K562 (cell line): ENCODE data around the gene TMC1. TPM values are rescaled to one million over a fixed set of nuclear protein-coding genes. Genes with fewer than 3 reads are reported as not detected.
A peak's percentile ranks its signal among the peaks of the same experiment; 100 is the strongest.

Experiments
- ATF3 ChIP-seq, 2 experiments: fragments of 450-650 bp in 1 of 2; sonication (generic) in 1 of 2; formaldehyde crosslinking in 1 of 2; IDR thresholded peaks in 1 of 2; conservative IDR thresholded peaks in 1 of 2; 2 replicates each; pipeline versions ENCODE4 v1.6.1 to v1.8.1; 2016 to 2023; ENCODE audit warnings: mild to moderate bottlenecking in 2 of 2, moderate library complexity in 2 of 2, inconsistent platforms in 1 of 2, missing genetic modification reagents in 1 of 2
- ATF7 ChIP-seq: fragments of 450-650 bp; IDR thresholded peaks from 2 replicates; pipeline ENCODE4 v1.7.1; 2014; ENCODE audit warnings: mild to moderate bottlenecking, moderate library complexity
- BACH1 ChIP-seq: fragments of 200-800 bp; sonication (Bioruptor generic); IDR thresholded peaks from 2 replicates; pipeline ENCODE4 v1.6.1; 2016; ENCODE audit warnings: missing genetic modification characterization, missing compliant biosample characterization
- CREB1 ChIP-seq, 2 experiments: sonication (generic) in 1 of 2; formaldehyde crosslinking in 1 of 2; IDR thresholded peaks; 2 replicates each; pipeline versions ENCODE4 v1.6.1 to v1.8.0; 2012 to 2022; ENCODE audit warnings: inconsistent platforms in 1 of 2, mild to moderate bottlenecking in 1 of 2, missing genetic modification reagents in 1 of 2, moderate library complexity in 1 of 2
- DACH1 ChIP-seq: fragments of 450-650 bp; IDR thresholded peaks from 2 replicates; pipeline ENCODE4 v1.6.1; 2018; ENCODE audit not compliant: partially characterized antibody
- DMBX1 ChIP-seq: fragments of 250-450 bp; sonication (Bioruptor Pico); IDR thresholded peaks from 2 replicates; pipeline ENCODE4 v1.8.0; 2022; ENCODE audit warnings: inconsistent platforms, mild to moderate bottlenecking, moderate library complexity, borderline replicate concordance
- DPF2 ChIP-seq: fragments of 450-650 bp; IDR thresholded peaks from 2 replicates; pipeline ENCODE4 v1.6.1; 2016
- ELF1 ChIP-seq: fragments of 200-800 bp; sonication (Bioruptor generic); IDR thresholded peaks from 2 replicates; pipeline ENCODE4 v1.6.1; 2016; ENCODE audit warnings: missing genetic modification characterization, missing compliant biosample characterization
- EP300 ChIP-seq: IDR thresholded peaks from 2 replicates; pipeline ENCODE4 v1.6.1; 2012; ENCODE audit warnings: low read length, improper control_type of control experiment
- HDAC3 ChIP-seq: fragments of 450-650 bp; IDR thresholded peaks from 2 replicates; pipeline ENCODE4 v1.6.1; 2018; ENCODE audit warnings: borderline replicate concordance, mild to moderate bottlenecking, moderate library complexity; ENCODE audit not compliant: partially characterized antibody
- HEY1 ChIP-seq: fragments of 250-450 bp; sonication (Bioruptor Pico); IDR thresholded peaks from 2 replicates; pipeline ENCODE4 v1.5.0; 2020; ENCODE audit warnings: mild to moderate bottlenecking, moderate library complexity, borderline replicate concordance
- MYC ChIP-seq, 2 experiments: fragments of 250-450 bp in 1 of 2; sonication (Bioruptor Pico) in 1 of 2; IDR thresholded peaks; 2 replicates each; pipeline versions ENCODE4 v1.5.1 to v1.6.1; 2012 to 2021; ENCODE audit warnings: low read depth in 2 of 2, borderline replicate concordance in 1 of 2, improper control_type of control experiment in 1 of 2, low read length in 1 of 2, mild to moderate bottlenecking in 1 of 2, moderate library complexity in 1 of 2
- RAD51 ChIP-seq: fragments of 450-650 bp; IDR thresholded peaks from 2 replicates; pipeline ENCODE4 v1.7.1; 2016; ENCODE audit warnings: low read depth, mild to moderate bottlenecking, borderline replicate concordance
- SMARCA4 ChIP-seq: fragments of 450-650 bp; IDR thresholded peaks from 2 replicates; pipeline ENCODE4 v1.6.1; 2016
- ZFP36 ChIP-seq: fragments of 150-350 bp; IDR thresholded peaks from 2 replicates; pipeline ENCODE4 v1.6.1; 2018; ENCODE audit warnings: low read length, low read depth; ENCODE audit not compliant: partially characterized antibody
- polyA plus RNA-seq, 8 experiments: library from polyadenylated mRNA; depleted of rRNA in 4 of 8; stranded (reverse) in 5 of 8; unstranded in 3 of 8; fragments of >200 nt; fragmentation: Nextera tagmentation in 2 of 8; fragmentation: Illumina TruSeq in 1 of 8; extraction: Ambion mirVana in 2 of 8; extraction: Trizol in 1 of 8; gene quantifications; 2 replicates each; pipeline versions ENCODE4 v1.2.1 to v1.2.3, GENCODE V29; 2011 to 2014; ENCODE audit warnings: inconsistent platforms in 1 of 8, missing spikeins in 1 of 8
- total RNA-seq, 7 experiments: library from RNA; depleted of rRNA in 6 of 7; stranded (reverse); fragments of >200 nt in 6 of 7; fragmentation: Illumina TruSeq in 2 of 7; extraction: Trizol in 2 of 7; gene quantifications; 2 replicates each; pipeline versions ENCODE4 v1.2.1 to v1.2.3, GENCODE V29; 2011 to 2021; ENCODE audit warnings: low replicate concordance in 1 of 7
- TF ChIP-seq, protein P1 (sequence below): fragments of 450-650 bp; IDR thresholded peaks from 2 replicates; pipeline ENCODE4 v1.6.1; 2016; ENCODE audit warnings: mild to moderate bottlenecking, moderate library complexity

Gene TMC1
- total and polyA plus RNA-seq, 9 of the 15 experiments (the other 6 are each of a cell fraction or from before 2014, with no cell fraction given) = 0.10 to 0.15 TPM; not detected in 7

GRCh38 chr9:72557549-72557948, 36.1 kb downstream of the TMC1 start (continued):
- TF ChIP-seq, protein P1, sequence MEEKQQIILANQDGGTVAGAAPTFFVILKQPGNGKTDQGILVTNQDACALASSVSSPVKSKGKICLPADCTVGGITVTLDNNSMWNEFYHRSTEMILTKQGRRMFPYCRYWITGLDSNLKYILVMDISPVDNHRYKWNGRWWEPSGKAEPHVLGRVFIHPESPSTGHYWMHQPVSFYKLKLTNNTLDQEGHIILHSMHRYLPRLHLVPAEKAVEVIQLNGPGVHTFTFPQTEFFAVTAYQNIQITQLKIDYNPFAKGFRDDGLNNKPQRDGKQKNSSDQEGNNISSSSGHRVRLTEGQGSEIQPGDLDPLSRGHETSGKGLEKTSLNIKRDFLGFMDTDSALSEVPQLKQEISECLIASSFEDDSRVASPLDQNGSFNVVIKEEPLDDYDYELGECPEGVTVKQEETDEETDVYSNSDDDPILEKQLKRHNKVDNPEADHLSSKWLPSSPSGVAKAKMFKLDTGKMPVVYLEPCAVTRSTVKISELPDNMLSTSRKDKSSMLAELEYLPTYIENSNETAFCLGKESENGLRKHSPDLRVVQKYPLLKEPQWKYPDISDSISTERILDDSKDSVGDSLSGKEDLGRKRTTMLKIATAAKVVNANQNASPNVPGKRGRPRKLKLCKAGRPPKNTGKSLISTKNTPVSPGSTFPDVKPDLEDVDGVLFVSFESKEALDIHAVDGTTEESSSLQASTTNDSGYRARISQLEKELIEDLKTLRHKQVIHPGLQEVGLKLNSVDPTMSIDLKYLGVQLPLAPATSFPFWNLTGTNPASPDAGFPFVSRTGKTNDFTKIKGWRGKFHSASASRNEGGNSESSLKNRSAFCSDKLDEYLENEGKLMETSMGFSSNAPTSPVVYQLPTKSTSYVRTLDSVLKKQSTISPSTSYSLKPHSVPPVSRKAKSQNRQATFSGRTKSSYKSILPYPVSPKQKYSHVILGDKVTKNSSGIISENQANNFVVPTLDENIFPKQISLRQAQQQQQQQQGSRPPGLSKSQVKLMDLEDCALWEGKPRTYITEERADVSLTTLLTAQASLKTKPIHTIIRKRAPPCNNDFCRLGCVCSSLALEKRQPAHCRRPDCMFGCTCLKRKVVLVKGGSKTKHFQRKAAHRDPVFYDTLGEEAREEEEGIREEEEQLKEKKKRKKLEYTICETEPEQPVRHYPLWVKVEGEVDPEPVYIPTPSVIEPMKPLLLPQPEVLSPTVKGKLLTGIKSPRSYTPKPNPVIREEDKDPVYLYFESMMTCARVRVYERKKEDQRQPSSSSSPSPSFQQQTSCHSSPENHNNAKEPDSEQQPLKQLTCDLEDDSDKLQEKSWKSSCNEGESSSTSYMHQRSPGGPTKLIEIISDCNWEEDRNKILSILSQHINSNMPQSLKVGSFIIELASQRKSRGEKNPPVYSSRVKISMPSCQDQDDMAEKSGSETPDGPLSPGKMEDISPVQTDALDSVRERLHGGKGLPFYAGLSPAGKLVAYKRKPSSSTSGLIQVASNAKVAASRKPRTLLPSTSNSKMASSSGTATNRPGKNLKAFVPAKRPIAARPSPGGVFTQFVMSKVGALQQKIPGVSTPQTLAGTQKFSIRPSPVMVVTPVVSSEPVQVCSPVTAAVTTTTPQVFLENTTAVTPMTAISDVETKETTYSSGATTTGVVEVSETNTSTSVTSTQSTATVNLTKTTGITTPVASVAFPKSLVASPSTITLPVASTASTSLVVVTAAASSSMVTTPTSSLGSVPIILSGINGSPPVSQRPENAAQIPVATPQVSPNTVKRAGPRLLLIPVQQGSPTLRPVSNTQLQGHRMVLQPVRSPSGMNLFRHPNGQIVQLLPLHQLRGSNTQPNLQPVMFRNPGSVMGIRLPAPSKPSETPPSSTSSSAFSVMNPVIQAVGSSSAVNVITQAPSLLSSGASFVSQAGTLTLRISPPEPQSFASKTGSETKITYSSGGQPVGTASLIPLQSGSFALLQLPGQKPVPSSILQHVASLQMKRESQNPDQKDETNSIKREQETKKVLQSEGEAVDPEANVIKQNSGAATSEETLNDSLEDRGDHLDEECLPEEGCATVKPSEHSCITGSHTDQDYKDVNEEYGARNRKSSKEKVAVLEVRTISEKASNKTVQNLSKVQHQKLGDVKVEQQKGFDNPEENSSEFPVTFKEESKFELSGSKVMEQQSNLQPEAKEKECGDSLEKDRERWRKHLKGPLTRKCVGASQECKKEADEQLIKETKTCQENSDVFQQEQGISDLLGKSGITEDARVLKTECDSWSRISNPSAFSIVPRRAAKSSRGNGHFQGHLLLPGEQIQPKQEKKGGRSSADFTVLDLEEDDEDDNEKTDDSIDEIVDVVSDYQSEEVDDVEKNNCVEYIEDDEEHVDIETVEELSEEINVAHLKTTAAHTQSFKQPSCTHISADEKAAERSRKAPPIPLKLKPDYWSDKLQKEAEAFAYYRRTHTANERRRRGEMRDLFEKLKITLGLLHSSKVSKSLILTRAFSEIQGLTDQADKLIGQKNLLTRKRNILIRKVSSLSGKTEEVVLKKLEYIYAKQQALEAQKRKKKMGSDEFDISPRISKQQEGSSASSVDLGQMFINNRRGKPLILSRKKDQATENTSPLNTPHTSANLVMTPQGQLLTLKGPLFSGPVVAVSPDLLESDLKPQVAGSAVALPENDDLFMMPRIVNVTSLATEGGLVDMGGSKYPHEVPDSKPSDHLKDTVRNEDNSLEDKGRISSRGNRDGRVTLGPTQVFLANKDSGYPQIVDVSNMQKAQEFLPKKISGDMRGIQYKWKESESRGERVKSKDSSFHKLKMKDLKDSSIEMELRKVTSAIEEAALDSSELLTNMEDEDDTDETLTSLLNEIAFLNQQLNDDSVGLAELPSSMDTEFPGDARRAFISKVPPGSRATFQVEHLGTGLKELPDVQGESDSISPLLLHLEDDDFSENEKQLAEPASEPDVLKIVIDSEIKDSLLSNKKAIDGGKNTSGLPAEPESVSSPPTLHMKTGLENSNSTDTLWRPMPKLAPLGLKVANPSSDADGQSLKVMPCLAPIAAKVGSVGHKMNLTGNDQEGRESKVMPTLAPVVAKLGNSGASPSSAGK = peak; percentile 62
- TF ChIP-seq MYC (IDR thresholded peaks at IDR 0.05; ENCODE audit: low read depth, low read length) (0 out of 2 replicates have a peak, but pooled peaks have one; percentile 32), MYC (CRISPR knock-in tag; IDR thresholded peaks at IDR 0.05; ENCODE audit: borderline replicate concordance, low read depth) (no peak), EP300 (peak; percentile 54; the same call in 1 of the 2 replicates), SMARCA4 (peak; percentile 83), DPF2 (peak; percentile 87), DACH1 (peak; percentile 97), DMBX1 (CRISPR knock-in tag) (no peak), CREB1 (IDR thresholded peaks at IDR 0.05) (no peak), CREB1 (CRISPR knock-in tag; IDR thresholded peaks at IDR 0.05) (no peak), ELF1 (tag) (no peak), HEY1 (CRISPR knock-in tag) (no peak), ATF3 (IDR thresholded peaks at IDR 0.05) (peak; percentile 87), ATF3 (CRISPR knock-in tag; conservative IDR thresholded peaks at IDR 0.05) (no peak), RAD51 (peak; percentile 71; the same call in 1 of the 2 replicates), ZFP36 (no peak), BACH1 (tag) (peak; percentile 18; the same call in 1 of the 2 replicates), HDAC3 (no peak), ATF7 (peak; percentile 20; the same call in 1 of the 2 replicates)
